ENCODE data around the gene CIITA. TPM values are rescaled to one million over a fixed set of nuclear protein-coding genes. Genes with fewer than 3 reads are reported as not detected.

CIITA gene
- total RNA-seq, 1 donor from 2014 or later, result 0.13 TPM

DNA sequence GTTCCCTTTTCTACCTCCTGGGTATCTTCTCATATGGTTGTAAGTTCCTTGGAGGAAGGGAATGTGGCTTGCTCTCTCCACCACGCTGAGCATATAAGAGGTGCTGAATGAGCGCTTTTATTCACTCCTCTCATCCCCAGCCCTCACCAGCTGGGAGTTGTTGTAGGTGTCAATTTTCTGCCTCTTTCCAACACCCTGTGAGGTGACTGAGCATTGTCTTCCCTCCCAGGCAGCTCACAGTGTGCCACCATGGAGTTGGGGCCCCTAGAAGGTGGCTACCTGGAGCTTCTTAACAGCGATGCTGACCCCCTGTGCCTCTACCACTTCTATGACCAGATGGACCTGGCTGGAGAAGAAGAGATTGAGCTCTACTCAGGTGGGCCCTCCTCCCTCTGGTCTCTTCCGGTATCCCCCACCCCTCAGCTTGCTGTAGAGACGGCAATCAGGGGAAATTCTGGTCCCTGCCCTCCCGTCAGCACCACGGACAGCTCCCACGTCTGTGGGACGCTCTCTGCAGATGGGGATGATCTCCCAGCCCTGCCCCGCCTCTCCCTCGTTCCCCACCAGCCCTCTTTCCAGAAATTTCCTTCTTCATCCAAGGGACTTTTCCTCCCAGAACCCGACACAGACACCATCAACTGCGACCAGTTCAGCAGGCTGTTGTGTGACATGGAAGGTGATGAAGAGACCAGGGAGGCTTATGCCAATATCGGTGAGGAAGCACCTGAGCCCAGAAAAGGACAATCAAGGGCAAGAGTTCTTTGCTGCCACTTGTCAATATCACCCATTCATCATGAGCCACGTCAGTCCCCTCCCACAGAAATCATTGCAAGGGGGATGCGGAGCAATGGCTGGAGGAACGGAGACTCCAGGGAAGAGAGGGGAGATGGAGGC is 18.3 kb downstream of the CIITA start:
- TF ChIP-seq, protein P1, sequence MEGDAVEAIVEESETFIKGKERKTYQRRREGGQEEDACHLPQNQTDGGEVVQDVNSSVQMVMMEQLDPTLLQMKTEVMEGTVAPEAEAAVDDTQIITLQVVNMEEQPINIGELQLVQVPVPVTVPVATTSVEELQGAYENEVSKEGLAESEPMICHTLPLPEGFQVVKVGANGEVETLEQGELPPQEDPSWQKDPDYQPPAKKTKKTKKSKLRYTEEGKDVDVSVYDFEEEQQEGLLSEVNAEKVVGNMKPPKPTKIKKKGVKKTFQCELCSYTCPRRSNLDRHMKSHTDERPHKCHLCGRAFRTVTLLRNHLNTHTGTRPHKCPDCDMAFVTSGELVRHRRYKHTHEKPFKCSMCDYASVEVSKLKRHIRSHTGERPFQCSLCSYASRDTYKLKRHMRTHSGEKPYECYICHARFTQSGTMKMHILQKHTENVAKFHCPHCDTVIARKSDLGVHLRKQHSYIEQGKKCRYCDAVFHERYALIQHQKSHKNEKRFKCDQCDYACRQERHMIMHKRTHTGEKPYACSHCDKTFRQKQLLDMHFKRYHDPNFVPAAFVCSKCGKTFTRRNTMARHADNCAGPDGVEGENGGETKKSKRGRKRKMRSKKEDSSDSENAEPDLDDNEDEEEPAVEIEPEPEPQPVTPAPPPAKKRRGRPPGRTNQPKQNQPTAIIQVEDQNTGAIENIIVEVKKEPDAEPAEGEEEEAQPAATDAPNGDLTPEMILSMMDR (IDR thresholded peaks at IDR 0.05; ENCODE audit: unreplicated experiment), result no peak
- Mint-ChIP-seq H3K27ac (ENCODE audit: unreplicated experiment) (no peak overlapping the region), H3K9me3 (ENCODE audit: unreplicated experiment) (no peaks in the 10 kb centered on the region), H3K36me3 (ENCODE audit: low read depth, unreplicated experiment) (no peaks in the 10 kb centered on the region), H3K4me3 (ENCODE audit: unreplicated experiment) (no peak overlapping the region), H3K27me3 (ENCODE audit: unreplicated experiment) (peaks cover 5% of the 10 kb centered on the region), H3K4me1 (ENCODE audit: unreplicated experiment) (no peaks in the 10 kb centered on the region)
- DNase-seq (ENCODE audit: low spot score), result peak; percentile 71

DNA sequence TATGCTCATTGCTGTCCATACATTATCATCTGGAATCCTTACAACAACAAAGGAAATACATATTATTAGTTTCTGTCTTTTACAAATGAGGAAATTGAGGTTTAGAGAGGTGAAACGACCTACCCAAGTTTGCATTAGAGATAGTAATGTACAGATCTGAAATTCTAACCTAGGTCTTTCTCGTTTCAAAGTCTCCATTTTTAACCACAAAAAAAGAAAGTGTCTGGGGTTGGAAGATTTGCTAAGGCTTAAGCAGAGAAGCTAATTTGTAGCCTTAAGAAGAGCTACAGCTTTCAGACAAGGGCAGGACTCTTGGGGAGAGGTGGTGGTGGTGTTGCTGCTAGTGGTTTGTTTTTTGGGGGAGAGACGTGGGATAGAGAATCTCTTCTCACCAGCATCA is 19.2 kb downstream of the CIITA start:
- Mint-ChIP-seq H3K9me3 (ENCODE audit: unreplicated experiment) (no peaks in the 10 kb centered on the region), H3K36me3 (ENCODE audit: low read depth, unreplicated experiment) (no peaks in the 10 kb centered on the region), H3K4me1 (ENCODE audit: unreplicated experiment) (no peaks in the 10 kb centered on the region), H3K27ac (ENCODE audit: unreplicated experiment) (no peak overlapping the region), H3K27me3 (ENCODE audit: unreplicated experiment) (peaks cover 6% of the 10 kb centered on the region), H3K4me3 (ENCODE audit: unreplicated experiment) (no peak overlapping the region)
- DNase-seq (ENCODE audit: low spot score), result no peak
- TF ChIP-seq, protein P1 (IDR thresholded peaks at IDR 0.05; ENCODE audit: unreplicated experiment), result no peak

DNA sequence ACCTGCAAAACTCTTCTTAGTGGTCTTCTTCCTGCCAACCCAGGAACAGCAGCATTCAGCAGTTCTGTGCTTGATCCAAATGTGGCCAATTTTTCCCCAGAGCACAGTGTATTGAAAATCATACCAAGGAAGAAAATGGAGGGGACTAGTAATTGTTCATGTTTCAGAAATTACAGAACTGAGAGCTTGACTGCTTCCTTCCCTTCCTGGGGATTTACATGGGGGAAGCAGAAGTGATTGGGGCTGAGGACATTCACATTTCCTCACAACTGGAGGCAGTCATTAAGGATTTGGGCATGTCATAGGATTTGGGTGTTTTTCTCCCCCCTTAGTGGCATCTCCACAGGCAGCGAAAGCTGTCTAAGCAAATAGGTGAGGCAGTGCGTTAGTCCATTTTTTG is 19.7 kb downstream of the CIITA start:
- H3K9me3 Mint-ChIP-seq (ENCODE audit: unreplicated experiment), result no peaks in the 10 kb centered on the region
- no peak for DNase-seq (ENCODE audit: low spot score)
- H3K27ac Mint-ChIP-seq (ENCODE audit: unreplicated experiment), result no peak overlapping the region
- no peaks in the 10 kb centered on the region for H3K4me1 Mint-ChIP-seq (ENCODE audit: unreplicated experiment)
- H3K4me3 Mint-ChIP-seq (ENCODE audit: unreplicated experiment), result no peak overlapping the region
- TF ChIP-seq, protein P1 (IDR thresholded peaks at IDR 0.05; ENCODE audit: unreplicated experiment), result no peak
- no peaks in the 10 kb centered on the region for H3K36me3 Mint-ChIP-seq (ENCODE audit: low read depth, unreplicated experiment)
- H3K27me3 Mint-ChIP-seq (ENCODE audit: unreplicated experiment), result peaks cover 7% of the 10 kb centered on the region

DNA sequence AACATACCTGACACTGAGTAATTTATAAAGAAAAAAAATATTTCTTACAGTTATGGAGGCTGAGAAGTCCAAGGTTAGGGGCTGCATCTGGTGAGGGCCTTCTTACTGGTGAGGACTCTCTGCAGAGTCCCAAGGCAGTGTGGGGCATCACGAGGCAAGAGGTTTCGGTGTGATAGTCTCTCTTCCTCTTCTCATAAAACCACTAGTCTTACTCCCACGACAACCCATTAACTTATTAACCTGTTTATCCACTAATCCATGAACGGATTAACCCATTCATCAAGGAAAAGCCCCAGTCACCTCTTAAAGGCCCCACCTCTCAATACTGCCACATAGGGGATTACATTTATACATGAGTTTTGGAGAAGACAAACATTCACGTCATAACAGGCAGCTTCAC is 20.1 kb downstream of the CIITA start:
- TF ChIP-seq, protein P1 (IDR thresholded peaks at IDR 0.05; ENCODE audit: unreplicated experiment), result no peak
- DNase-seq (ENCODE audit: low spot score), result no peak
- Mint-ChIP-seq H3K4me3 (ENCODE audit: unreplicated experiment) (no peak overlapping the region), H3K4me1 (ENCODE audit: unreplicated experiment) (no peaks in the 10 kb centered on the region), H3K27me3 (ENCODE audit: unreplicated experiment) (peaks cover 7% of the 10 kb centered on the region), H3K9me3 (ENCODE audit: unreplicated experiment) (no peaks in the 10 kb centered on the region), H3K36me3 (ENCODE audit: low read depth, unreplicated experiment) (no peaks in the 10 kb centered on the region), H3K27ac (ENCODE audit: unreplicated experiment) (no peak overlapping the region)

DNA sequence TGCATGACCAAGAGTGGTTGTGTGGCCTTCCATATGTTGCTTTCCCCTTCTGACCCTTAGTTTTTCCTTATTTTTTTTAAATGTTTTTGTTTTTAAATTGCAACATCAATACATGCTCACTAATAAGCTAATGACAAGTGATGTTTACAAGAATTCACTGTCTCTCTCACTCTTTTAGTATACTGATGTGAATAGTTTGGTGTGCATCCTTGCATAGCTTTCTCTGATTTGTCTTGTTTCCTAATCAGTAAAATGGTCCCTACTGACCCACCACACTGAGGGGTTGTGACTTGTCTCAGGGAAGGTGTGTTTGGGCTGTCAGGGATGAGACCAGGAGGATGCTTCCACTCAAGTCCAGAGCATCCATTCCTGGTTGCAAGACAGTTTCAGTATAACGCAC is 26.0 kb downstream of the CIITA start:
- Mint-ChIP-seq H3K4me1 (ENCODE audit: unreplicated experiment) (no peaks in the 10 kb centered on the region), H3K36me3 (ENCODE audit: low read depth, unreplicated experiment) (no peaks in the 10 kb centered on the region), H3K27ac (ENCODE audit: unreplicated experiment) (no peak overlapping the region), H3K4me3 (ENCODE audit: unreplicated experiment) (no peak overlapping the region), H3K9me3 (ENCODE audit: unreplicated experiment) (no peaks in the 10 kb centered on the region), H3K27me3 (ENCODE audit: unreplicated experiment) (peaks cover 10% of the 10 kb centered on the region)
- DNase-seq (ENCODE audit: low spot score), result no peak
- TF ChIP-seq, protein P1 (IDR thresholded peaks at IDR 0.05; ENCODE audit: unreplicated experiment), result no peak

Data from endothelial cell (in vitro differentiated cells).